HepG2 (cell line): ENCODE data around the gene NAALADL1. TPM values are rescaled to one million over a fixed set of nuclear protein-coding genes. Genes with fewer than 3 reads are reported as not detected.

Experiments used
- CBX2 ChIP-seq, 2 experiments: fragments of 200-600 bp in 1 of 2; sonication (generic); formaldehyde crosslinking in 1 of 2; IDR thresholded peaks; 2 replicates each; pipeline versions ENCODE4 v1.7.0 to v1.8.1; 2018 to 2022; ENCODE audit warnings: low read depth in 2 of 2, low read length in 1 of 2, mild to moderate bottlenecking in 1 of 2, missing genetic modification reagents in 1 of 2
- EED ChIP-seq: sonication (generic); formaldehyde crosslinking; IDR thresholded peaks from 2 replicates; pipeline ENCODE4 v1.5.0; 2020; ENCODE audit warnings: mild to moderate bottlenecking, missing genetic modification reagents
- GATAD2A ChIP-seq: IDR thresholded peaks from 2 replicates; pipeline ENCODE4 v1.6.1; 2016
- HOMEZ ChIP-seq: IDR thresholded peaks from 2 replicates; pipeline ENCODE4 v1.6.1; 2016; ENCODE audit warnings: low read depth
- JUNB ChIP-seq: sonication (generic); formaldehyde crosslinking; IDR thresholded peaks from 2 replicates; pipeline ENCODE4 v1.8.0; 2022; ENCODE audit warnings: missing genetic modification reagents, mild to moderate bottlenecking, borderline replicate concordance
- LBX2 ChIP-seq: sonication (generic); formaldehyde crosslinking; IDR thresholded peaks from 2 replicates; pipeline ENCODE4 v1.5.0; 2020; ENCODE audit warnings: missing genetic modification reagents, mild to moderate bottlenecking, borderline replicate concordance
- MAFG ChIP-seq: sonication (generic); formaldehyde crosslinking; IDR thresholded peaks from 2 replicates; pipeline ENCODE4 v1.5.1; 2020; ENCODE audit warnings: mild to moderate bottlenecking, missing genetic modification reagents
- MBNL3 ChIP-seq: fragments of 250-450 bp; sonication (Bioruptor Pico); conservative IDR thresholded peaks from 2 replicates; pipeline ENCODE4 v1.8.0; 2022; ENCODE audit warnings: mild to moderate bottlenecking, inconsistent platforms
- MXD4 ChIP-seq: IDR thresholded peaks from 2 replicates; pipeline ENCODE4 v1.6.1; 2016; ENCODE audit warnings: mild to moderate bottlenecking, missing biosample characterization, missing genetic modification reagents
- MYNN ChIP-seq: sonication (generic); formaldehyde crosslinking; IDR thresholded peaks from 2 replicates; pipeline ENCODE4 v1.4.0; 2020; ENCODE audit warnings: mild to moderate bottlenecking, low read depth, missing genetic modification reagents
- NFE2 ChIP-seq: sonication (generic); formaldehyde crosslinking; IDR thresholded peaks from 2 replicates; pipeline ENCODE4 v1.4.0; 2020; ENCODE audit warnings: missing genetic modification reagents
- NKX3-1 ChIP-seq: sonication (generic); formaldehyde crosslinking; IDR thresholded peaks from 2 replicates; pipeline ENCODE4 v1.5.0; 2020; ENCODE audit warnings: missing genetic modification reagents
- PCBP1 ChIP-seq: fragments of 200-400 bp; formaldehyde crosslinking; IDR thresholded peaks from 2 replicates; pipeline ENCODE4 v1.6.1; 2017; ENCODE audit warnings: mild to moderate bottlenecking, low read depth, low read length, borderline replicate concordance
- PHF8 ChIP-seq: sonication (generic); formaldehyde crosslinking; IDR thresholded peaks from 2 replicates; pipeline ENCODE4 v1.5.0; 2020; ENCODE audit warnings: missing genetic modification reagents
- POGK ChIP-seq: sonication (generic); formaldehyde crosslinking; conservative IDR thresholded peaks from 2 replicates; pipeline ENCODE4 v1.8.0; 2022; ENCODE audit warnings: mild to moderate bottlenecking, moderate library complexity, missing genetic modification reagents
- RAD51 ChIP-seq: fragments of 450-650 bp; IDR thresholded peaks from 2 replicates; pipeline ENCODE4 v1.6.1; 2016; ENCODE audit warnings: borderline replicate concordance
- SETDB1 ChIP-seq: sonication (generic); formaldehyde crosslinking; IDR thresholded peaks from 2 replicates; pipeline ENCODE4 v1.5.1; 2020; ENCODE audit warnings: missing genetic modification reagents, mild to moderate bottlenecking, borderline replicate concordance
- SKI ChIP-seq: fragments of 450-650 bp; IDR thresholded peaks from one replicate; pipeline ENCODE4 v1.6.1; 2018; ENCODE audit warnings: mild to moderate bottlenecking; ENCODE audit not compliant: partially characterized antibody
- SMAD9 ChIP-seq: sonication (generic); formaldehyde crosslinking; IDR thresholded peaks from 2 replicates; pipeline ENCODE4 v1.5.1; 2020; ENCODE audit warnings: mild to moderate bottlenecking, missing genetic modification reagents
- TBP ChIP-seq: sonication (generic); formaldehyde crosslinking; IDR thresholded peaks from 2 replicates; pipeline ENCODE4 v1.5.0; 2020; ENCODE audit warnings: missing genetic modification reagents
- ZNF224 ChIP-seq: sonication (generic); formaldehyde crosslinking; IDR thresholded peaks from 2 replicates; pipeline ENCODE4 v1.5.0; 2020; ENCODE audit warnings: mild to moderate bottlenecking, missing genetic modification reagents
- ZNF337 ChIP-seq: sonication (generic); formaldehyde crosslinking; IDR thresholded peaks from 2 replicates; pipeline ENCODE4 v1.5.1; 2020; ENCODE audit warnings: missing genetic modification reagents, low read depth, mild to moderate bottlenecking, borderline replicate concordance
- ZNF781 ChIP-seq: sonication (generic); formaldehyde crosslinking; IDR thresholded peaks from 2 replicates; pipeline ENCODE4 v1.5.1; 2020; ENCODE audit warnings: borderline replicate concordance, mild to moderate bottlenecking, missing genetic modification reagents; ENCODE audit errors: not compliant biosample characterization
- polyA plus RNA-seq, 8 experiments: library from polyadenylated mRNA; depleted of rRNA in 3 of 8; stranded (reverse) in 7 of 8; unstranded in 1 of 8; fragments of >200 nt; fragmentation: Illumina TruSeq in 4 of 8; extraction: Trizol in 4 of 8; gene quantifications; 2 replicates each; pipeline versions ENCODE4 v1.2.1 to v1.2.3, GENCODE V29; 2011 to 2016; ENCODE audit warnings: low read depth in 4 of 8, missing spikeins in 1 of 8, mixed read lengths in 1 of 8; ENCODE audit not compliant: insufficient read depth in 1 of 8
- total RNA-seq, 5 experiments: library from RNA; depleted of rRNA; stranded (reverse); fragments of >200 nt; fragmentation: Illumina TruSeq; extraction: Trizol; gene quantifications; 2 replicates each; pipeline ENCODE4 v1.2.3, GENCODE V29; 2016; ENCODE audit warnings: low read depth in 1 of 5
- TF ChIP-seq, protein P1 (sequence below): sonication (generic); formaldehyde crosslinking; IDR thresholded peaks from 2 replicates; pipeline ENCODE4 v1.4.0; 2020; ENCODE audit warnings: missing genetic modification reagents
- TF ChIP-seq, protein P2 (sequence below): sonication (generic); formaldehyde crosslinking; IDR thresholded peaks from 2 replicates; pipeline ENCODE4 v1.4.0; 2020; ENCODE audit warnings: missing genetic modification reagents

NAALADL1 gene
- total and polyA plus RNA-seq, 2 of the 13 experiments (the other 11 are each of a cell fraction or from before 2014, with no cell fraction given), result 9.3 to 33.9 TPM

- no peak for TF ChIP-seq HOMEZ
- peak; percentile 71 for TF ChIP-seq POGK (CRISPR knock-in tag)
- TF ChIP-seq SMAD9 (CRISPR knock-in tag), result no peak
- peak; percentile 44 for TF ChIP-seq SKI
- TF ChIP-seq, protein P1, sequence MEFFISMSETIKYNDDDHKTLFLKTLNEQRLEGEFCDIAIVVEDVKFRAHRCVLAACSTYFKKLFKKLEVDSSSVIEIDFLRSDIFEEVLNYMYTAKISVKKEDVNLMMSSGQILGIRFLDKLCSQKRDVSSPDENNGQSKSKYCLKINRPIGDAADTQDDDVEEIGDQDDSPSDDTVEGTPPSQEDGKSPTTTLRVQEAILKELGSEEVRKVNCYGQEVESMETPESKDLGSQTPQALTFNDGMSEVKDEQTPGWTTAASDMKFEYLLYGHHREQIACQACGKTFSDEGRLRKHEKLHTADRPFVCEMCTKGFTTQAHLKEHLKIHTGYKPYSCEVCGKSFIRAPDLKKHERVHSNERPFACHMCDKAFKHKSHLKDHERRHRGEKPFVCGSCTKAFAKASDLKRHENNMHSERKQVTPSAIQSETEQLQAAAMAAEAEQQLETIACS (CRISPR knock-in tag), result peak; percentile 38; the same call in 1 of the 2 replicates
- TF ChIP-seq MAFG (CRISPR knock-in tag), result no peak
- TF ChIP-seq MBNL3, result no peak
- no peak for TF ChIP-seq PCBP1
- TF ChIP-seq ZNF337, result no peak
- no peak for TF ChIP-seq NFE2 (CRISPR knock-in tag)
- TF ChIP-seq EED (CRISPR knock-in tag), result no peak
- peak; percentile 61 for TF ChIP-seq PHF8
- TF ChIP-seq RAD51, result peak; percentile 71
- no peak; the same call in 1 of the 2 replicates for TF ChIP-seq GATAD2A
- TF ChIP-seq CBX2 (IDR thresholded peaks at IDR 0.05; ENCODE audit: low read depth, low read length), result no peak
- no peak for TF ChIP-seq CBX2 (CRISPR knock-in tag; IDR thresholded peaks at IDR 0.05; ENCODE audit: low read depth)
- peak; percentile 12; the same call in 1 of the 2 replicates for TF ChIP-seq NKX3-1 (CRISPR knock-in tag)
- TF ChIP-seq SETDB1 (CRISPR knock-in tag), result no peak
- TF ChIP-seq, protein P2, sequence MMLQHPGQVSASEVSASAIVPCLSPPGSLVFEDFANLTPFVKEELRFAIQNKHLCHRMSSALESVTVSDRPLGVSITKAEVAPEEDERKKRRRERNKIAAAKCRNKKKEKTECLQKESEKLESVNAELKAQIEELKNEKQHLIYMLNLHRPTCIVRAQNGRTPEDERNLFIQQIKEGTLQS, result no peak
- peak; percentile 79; the same call in 1 of the 2 replicates for TF ChIP-seq MXD4
- TF ChIP-seq JUNB (CRISPR knock-in tag), result no peak
- TF ChIP-seq ZNF224 (CRISPR knock-in tag), result peak; percentile 56; the same call in 1 of the 2 replicates
- TF ChIP-seq TBP (CRISPR knock-in tag), result 0 out of 2 replicates have a peak, but pooled peaks have one; percentile 17
- TF ChIP-seq ZNF781 (CRISPR knock-in tag), result peak; percentile 82
- TF ChIP-seq MYNN (CRISPR knock-in tag), result no peak
- TF ChIP-seq LBX2 (CRISPR knock-in tag), result no peak; the same call in none of the 2 replicates
Observed at GRCh38 chr11:65013888-65014725, 44.2 kb downstream of the NAALADL1 start, which contains the start of gene ARL2 (continued).
